Vagina (tissue), 2 donors: ENCODE measurements around the gene OSBPL10. TPM values are rescaled to one million over a fixed set of nuclear protein-coding genes. Genes with fewer than 3 reads are reported as not detected.

Experiments
- DNase-seq, 2 donors: peaks; one replicate each; pipeline ENCODE4 v3.0.0-alpha.2; 2017; ENCODE audit errors: extremely low spot score in 2 of 2
- H3K27ac ChIP-seq: fragments of 200-600 bp; sonication (generic); one replicate; pipeline ENCODE4 v1.5.1; 2019
- H3K27me3 ChIP-seq: fragments of 200-600 bp; sonication (generic); one replicate; pipeline ENCODE4 v1.5.1; 2019
- H3K36me3 ChIP-seq, 2 donors: fragments of 200-600 bp; sonication (generic); one replicate each; pipeline ENCODE4 v1.5.1; 2017 to 2019
- H3K4me1 ChIP-seq: fragments of 200-600 bp; sonication (generic); one replicate; pipeline ENCODE4 v1.5.1; 2019
- H3K4me3 ChIP-seq, 2 donors: fragments of 200-600 bp; sonication (generic); 1 replicate in 1 of 2; 2 replicates in 1 of 2; pipeline ENCODE4 v1.5.1; 2016 to 2019
- H3K9me3 ChIP-seq: fragments of 200-600 bp; sonication (generic); one replicate; pipeline ENCODE4 v1.5.1; 2019
- POLR2A ChIP-seq, 2 donors: fragments of 450-650 bp; IDR thresholded peaks; one replicate each; pipeline ENCODE4 v1.6.1; 2017; ENCODE audit warnings: antibody characterized with exemption in 2 of 2, mild to moderate bottlenecking in 2 of 2, moderate library complexity in 2 of 2
- POLR2AphosphoS5 ChIP-seq, 2 donors: sonication (generic); formaldehyde crosslinking; IDR thresholded peaks; one replicate each; pipeline ENCODE4 v1.9.0; 2017; ENCODE audit warnings: antibody characterized with exemption in 2 of 2, mild to moderate bottlenecking in 2 of 2, low read depth in 1 of 2; ENCODE audit not compliant: insufficient read depth in 1 of 2
- intact Hi-C: fragments of 100-400 bp; cut with DNase I; formaldehyde crosslinking; loops from one replicate; pipeline ENCODE4 v1.15.1; 2023
- total RNA-seq: library from RNA; depleted of rRNA; stranded (reverse); fragments of >200 nt; gene quantifications from one replicate; pipeline ENCODE4 v1.2.3, GENCODE V29; 2016
- TF ChIP-seq, protein P1 (sequence below), 3 experiments: fragments of 450-650 bp in 2 of 3; fragments of 200-600 bp in 1 of 3; sonication (generic) in 1 of 3; IDR thresholded peaks; one replicate each; pipeline ENCODE4 v1.5.1; 2017 to 2019; ENCODE audit warnings: antibody characterized with exemption in 3 of 3, mild to moderate bottlenecking in 2 of 3, moderate library complexity in 2 of 3

Gene OSBPL10
- total RNA-seq, 1 donor from 2014 or later = 33.9 TPM

DNA sequence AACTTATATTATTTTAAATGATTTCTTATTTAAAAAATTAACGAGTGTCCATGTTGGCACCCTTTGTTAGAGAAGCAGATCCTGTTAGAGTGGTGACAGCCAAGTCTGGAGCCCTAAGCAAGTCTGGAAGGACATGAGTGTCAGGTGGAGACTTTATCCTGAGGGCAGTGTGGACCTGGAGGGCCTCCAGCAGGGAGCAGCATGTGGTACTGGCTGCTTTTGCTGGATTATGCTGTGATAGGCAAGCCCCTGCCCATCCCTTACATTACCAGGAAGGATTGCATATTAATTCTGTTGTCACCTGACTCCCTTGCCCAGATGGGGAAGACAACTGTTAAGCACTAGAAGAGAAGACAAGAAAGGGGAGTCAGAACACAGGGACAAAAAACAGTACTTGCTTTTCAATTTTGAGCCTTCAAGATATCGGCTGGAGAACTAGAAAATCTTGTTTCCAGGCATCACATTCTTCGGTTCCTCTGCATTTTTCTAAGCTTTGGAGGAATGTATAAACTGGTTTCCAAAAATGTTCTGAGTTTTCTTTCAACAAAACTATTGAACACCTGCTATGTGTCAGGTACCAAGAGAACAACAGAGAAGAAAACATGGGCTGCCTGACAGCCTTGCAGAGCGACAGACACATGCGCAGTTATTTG is 23.2 kb upstream of the OSBPL10 start:
- no peaks in the 10 kb centered on the region for H3K9me3 ChIP-seq
- no peaks in the 10 kb centered on the region for H3K36me3 ChIP-seq
- H3K4me3 ChIP-seq = no peak overlapping the region
- H3K4me1 ChIP-seq = no peaks in the 10 kb centered on the region
- H3K27me3 ChIP-seq = no peaks in the 10 kb centered on the region
- intact Hi-C loops = no loop called here
- DNase-seq = no peak
- no peak for TF ChIP-seq POLR2AphosphoS5 (IDR thresholded peaks at IDR 0.05; ENCODE audit: insufficient read depth in 1 of 2, low read depth in 1 of 2)
- TF ChIP-seq POLR2A (IDR thresholded peaks at IDR 0.05) = no peak
- TF ChIP-seq, protein P1, sequence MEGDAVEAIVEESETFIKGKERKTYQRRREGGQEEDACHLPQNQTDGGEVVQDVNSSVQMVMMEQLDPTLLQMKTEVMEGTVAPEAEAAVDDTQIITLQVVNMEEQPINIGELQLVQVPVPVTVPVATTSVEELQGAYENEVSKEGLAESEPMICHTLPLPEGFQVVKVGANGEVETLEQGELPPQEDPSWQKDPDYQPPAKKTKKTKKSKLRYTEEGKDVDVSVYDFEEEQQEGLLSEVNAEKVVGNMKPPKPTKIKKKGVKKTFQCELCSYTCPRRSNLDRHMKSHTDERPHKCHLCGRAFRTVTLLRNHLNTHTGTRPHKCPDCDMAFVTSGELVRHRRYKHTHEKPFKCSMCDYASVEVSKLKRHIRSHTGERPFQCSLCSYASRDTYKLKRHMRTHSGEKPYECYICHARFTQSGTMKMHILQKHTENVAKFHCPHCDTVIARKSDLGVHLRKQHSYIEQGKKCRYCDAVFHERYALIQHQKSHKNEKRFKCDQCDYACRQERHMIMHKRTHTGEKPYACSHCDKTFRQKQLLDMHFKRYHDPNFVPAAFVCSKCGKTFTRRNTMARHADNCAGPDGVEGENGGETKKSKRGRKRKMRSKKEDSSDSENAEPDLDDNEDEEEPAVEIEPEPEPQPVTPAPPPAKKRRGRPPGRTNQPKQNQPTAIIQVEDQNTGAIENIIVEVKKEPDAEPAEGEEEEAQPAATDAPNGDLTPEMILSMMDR (IDR thresholded peaks at IDR 0.05) = no peak
- no peak overlapping the region for H3K27ac ChIP-seq

DNA sequence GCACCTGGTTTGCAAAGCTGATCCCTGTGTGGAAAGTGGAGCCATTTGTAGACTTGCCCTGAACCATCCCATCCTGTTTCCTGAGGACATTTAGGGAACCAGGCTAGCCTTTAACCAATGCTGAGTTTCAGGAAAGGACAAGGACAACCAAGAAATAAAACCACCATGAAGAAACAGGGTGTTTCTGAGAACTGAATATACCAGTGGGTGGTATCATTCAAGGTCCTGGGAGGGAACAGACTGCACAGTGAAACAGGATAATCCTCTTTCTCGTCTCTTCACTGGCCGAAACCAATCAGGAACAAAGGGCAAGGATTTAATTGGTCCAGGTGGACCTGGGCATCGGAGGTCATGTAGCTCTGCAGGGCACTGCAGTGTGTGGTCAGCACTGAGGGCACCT is 22.3 kb upstream of the OSBPL10 start:
- no peaks in the 10 kb centered on the region for H3K4me1 ChIP-seq
- intact Hi-C loops = no loop called here
- DNase-seq = no peak
- H3K27ac ChIP-seq = no peak overlapping the region
- TF ChIP-seq POLR2A (IDR thresholded peaks at IDR 0.05) = no peak
- TF ChIP-seq POLR2AphosphoS5 (IDR thresholded peaks at IDR 0.05; ENCODE audit: insufficient read depth in 1 of 2, low read depth in 1 of 2) = no peak
- TF ChIP-seq, protein P1 (IDR thresholded peaks at IDR 0.05) = no peak
- H3K9me3 ChIP-seq = no peaks in the 10 kb centered on the region
- H3K27me3 ChIP-seq = no peaks in the 10 kb centered on the region
- H3K4me3 ChIP-seq = no peak overlapping the region
- no peaks in the 10 kb centered on the region for H3K36me3 ChIP-seq

DNA sequence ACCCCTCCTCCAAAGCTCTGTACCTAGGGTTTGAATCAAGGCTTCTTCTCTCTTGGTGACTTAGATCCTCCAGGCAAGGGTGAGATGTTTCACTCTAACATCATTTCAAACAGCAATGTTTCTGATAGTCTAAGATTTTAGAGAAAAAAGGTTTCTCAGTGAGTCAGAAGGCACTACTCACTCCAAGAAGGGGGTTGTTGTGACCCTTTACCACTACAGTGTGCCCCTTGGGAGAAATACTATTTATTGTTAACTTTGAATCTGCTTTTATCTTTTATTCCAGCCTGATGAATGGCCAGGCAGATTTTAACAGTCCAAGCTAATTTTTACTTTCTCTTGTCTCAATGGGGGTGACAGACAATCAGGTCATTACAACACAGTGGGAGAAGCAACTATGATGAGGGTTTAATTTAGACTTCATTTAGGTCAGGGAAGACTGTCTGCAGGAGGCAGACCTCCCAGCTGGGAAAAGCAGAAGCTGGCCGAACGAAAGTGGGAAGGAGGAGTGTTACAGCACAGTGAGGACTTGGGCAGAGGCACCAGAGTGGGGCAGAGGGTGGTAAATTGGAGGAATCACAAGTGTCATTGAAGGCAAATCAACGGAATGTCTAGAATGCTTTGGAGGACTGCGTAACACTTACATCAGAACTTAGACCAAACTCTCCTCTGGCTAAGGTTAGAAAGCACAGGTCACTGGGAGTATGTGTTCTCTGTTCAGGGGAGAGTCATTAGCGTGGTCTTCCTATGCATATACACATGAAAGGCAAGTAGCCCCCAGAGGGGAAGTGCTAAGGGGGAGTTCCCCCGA is 21.7 kb upstream of the OSBPL10 start:
- DNase-seq = no peak
- intact Hi-C loops = no loop called here
- Histone ChIP-seq H3K9me3 (no peaks in the 10 kb centered on the region), H3K4me3 (no peak overlapping the region), H3K36me3 (no peaks in the 10 kb centered on the region), H3K27ac (no peak overlapping the region), H3K27me3 (no peaks in the 10 kb centered on the region), H3K4me1 (no peaks in the 10 kb centered on the region)
- no peak for TF ChIP-seq POLR2AphosphoS5 (IDR thresholded peaks at IDR 0.05; ENCODE audit: insufficient read depth in 1 of 2, low read depth in 1 of 2)
- no peak for TF ChIP-seq POLR2A (IDR thresholded peaks at IDR 0.05)
- TF ChIP-seq, protein P1 (IDR thresholded peaks at IDR 0.05) = no peak

DNA sequence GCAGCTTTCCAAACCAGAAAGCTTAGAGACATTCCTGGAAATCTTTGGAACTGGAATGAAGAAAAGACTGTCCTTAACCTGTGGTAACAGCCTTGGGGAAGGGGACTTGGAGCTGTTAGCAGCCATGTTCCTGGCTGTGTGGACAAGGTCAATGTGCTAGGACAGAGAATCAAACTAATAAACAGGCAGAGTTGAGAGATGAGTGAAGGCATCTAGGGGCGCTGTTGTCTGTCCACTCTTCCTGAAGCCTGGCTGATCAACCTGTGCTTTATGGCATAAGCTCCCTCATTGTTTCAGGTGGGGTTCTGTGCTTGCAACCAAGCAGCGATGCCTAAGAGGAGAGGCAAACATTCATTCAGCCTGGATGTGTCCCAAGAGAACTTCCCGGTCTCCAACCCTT is 19.8 kb upstream of the OSBPL10 start:
- Histone ChIP-seq H3K27me3 (no peaks in the 10 kb centered on the region), H3K27ac (no peak overlapping the region), H3K4me1 (no peaks in the 10 kb centered on the region), H3K36me3 (no peaks in the 10 kb centered on the region), H3K4me3 (no peak overlapping the region), H3K9me3 (no peaks in the 10 kb centered on the region)
- no peak for DNase-seq
- TF ChIP-seq, protein P1 (IDR thresholded peaks at IDR 0.05) = no peak
- TF ChIP-seq POLR2A (IDR thresholded peaks at IDR 0.05) (no peak), POLR2AphosphoS5 (IDR thresholded peaks at IDR 0.05; ENCODE audit: insufficient read depth in 1 of 2, low read depth in 1 of 2) (no peak)
- intact Hi-C loops = no loop called here
